GM18505 (cell line): ENCODE data around the gene ZNRF1.
"Not testable (repeated sequence)": the region's sequence is repeated elsewhere in the genome, so short reads cannot be mapped to it uniquely, and the experiment has no call there.

Experiments used
- ATAC-seq: cut with Tn5 transposase; IDR thresholded peaks from one replicate; pipeline ENCODE4 v1.9.1; 2021; ENCODE audit not compliant: unreplicated experiment
- POLR2A ChIP-seq: IDR thresholded peaks from 4 replicates; pipeline ENCODE4 v1.6.1; 2011; ENCODE audit warnings: borderline replicate concordance; ENCODE audit not compliant: insufficient read depth, insufficient read length; ENCODE audit errors: extremely low read depth

ZNRF1 gene

DNA sequence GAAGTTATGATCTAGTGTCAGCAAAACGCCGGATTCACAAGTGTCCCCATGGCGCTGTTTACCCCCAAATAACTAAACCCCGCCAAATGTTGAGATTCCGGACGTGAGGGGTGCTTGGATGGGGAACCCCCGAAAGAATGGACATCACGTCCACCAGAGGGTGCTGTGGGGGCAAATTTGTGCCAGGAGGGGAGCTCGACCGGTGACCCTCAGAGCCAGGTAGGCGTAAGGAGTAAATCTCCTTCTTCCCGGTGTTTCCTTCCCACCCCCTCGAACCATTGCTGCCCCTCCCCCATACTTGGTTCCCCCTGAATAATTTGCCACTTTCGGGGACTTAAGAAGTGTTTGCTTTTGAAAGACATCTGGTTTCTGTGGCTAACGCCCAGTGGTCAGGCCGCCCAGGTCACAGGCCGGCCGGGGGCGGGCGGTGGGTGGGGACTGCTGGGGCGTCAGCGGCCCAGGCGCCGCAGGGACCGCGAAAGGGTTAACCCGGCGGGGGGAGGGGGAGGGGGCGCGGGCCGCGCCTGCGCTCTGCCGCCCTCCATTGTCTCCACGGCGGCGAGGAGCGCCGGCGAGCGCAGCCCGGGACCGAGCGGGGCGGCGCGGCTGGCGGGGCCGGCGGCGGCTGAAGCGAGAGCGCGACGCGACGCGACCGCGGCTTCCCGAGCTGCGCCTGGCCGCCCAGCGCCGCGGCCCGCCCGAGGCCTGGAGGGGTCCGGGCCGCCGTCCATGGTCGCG is at the start of gene ZNRF1:
ZNRF1 (plus strand) TSS at position 544 of the 738 bp plus-strand sequence. CDS start 648 bp downstream, outside the sequence.
- TF ChIP-seq POLR2A, result peak; percentile 56
- peak; percentile 66 for ATAC-seq

- no peak for ATAC-seq
- TF ChIP-seq POLR2A, result no peak
These were observed 49.5 kb upstream of the ZNRF1 start for GRCh38 chr16:74949309-74949708.

GRCh38 chr16:74950511-74950910 is 48.3 kb upstream of the ZNRF1 start:
- no peak for ATAC-seq
- no peak for TF ChIP-seq POLR2A

GRCh38 chr16:74951206-74951605 is 47.6 kb upstream of the ZNRF1 start:
- TF ChIP-seq POLR2A, result no peak
- no peak for ATAC-seq

GRCh38 chr16:74951681-74952080 is 47.1 kb upstream of the ZNRF1 start:
- TF ChIP-seq POLR2A, result no peak
- ATAC-seq, result no peak

DNA sequence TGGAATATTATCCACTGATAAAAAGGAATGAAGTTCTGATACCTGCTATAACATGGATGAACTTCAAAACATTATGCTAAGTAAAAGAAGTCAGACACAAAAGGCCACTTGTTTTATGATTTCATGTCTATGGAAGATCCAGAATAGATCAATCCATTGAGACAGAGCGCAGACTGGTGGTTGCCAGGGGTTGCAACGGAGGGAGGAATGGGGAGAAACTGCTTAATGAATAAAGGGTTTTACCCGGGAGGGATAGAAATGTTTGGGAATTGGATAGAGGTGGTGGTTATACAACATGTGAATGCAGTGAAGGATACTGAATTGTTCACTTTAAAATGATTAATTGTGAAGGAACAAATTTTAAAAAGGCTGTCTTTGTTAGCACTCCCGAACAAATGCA is 44.1 kb upstream of the ZNRF1 start:
- no peak for ATAC-seq
- TF ChIP-seq POLR2A, result no peak

DNA sequence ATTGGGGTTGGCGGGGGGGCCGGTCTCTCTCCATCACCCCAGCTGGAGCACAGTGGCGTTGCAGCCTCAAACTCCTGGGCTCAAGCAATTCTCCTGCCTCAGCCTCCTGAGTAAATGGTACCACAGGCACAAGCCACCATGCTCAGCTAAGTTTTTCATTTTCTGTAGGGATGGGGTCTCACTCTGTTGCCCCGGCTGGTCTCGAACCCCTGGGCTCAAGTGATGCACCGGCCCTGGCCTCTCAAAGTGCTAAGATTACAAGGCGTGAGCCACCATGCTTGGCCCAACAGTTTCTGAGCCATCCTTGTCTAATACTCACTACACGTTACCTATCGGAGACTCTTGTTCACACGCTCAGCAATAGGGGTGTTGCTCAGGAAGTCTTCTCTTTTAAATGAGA is 25.5 kb upstream of the ZNRF1 start:
- no peak for TF ChIP-seq POLR2A
- no peak for ATAC-seq

DNA sequence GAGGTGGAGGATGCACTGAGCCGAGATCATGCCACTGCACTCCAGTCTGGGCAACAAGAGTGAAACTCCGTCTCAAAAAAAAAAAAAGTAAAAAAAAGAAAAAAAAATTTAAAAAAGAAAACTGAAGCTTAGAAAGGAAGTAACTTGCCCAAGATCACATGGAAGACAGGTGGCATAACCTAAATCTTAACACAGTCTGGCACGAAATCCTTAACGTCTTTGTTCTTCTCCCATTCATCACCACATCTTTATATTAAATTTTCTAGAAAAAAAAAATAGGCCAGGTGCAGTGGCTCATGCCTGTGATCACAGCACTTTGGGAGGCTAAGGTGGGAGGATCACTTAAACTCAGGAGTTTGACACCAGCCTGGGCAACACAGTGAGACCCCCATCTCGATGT is 23.2 kb upstream of the ZNRF1 start:
- ATAC-seq, result no peak
- TF ChIP-seq POLR2A, result no peak

GRCh38 chr16:74982256-74982655 is 16.6 kb upstream of the ZNRF1 start:
- TF ChIP-seq POLR2A, result no peak
- no peak for ATAC-seq

DNA sequence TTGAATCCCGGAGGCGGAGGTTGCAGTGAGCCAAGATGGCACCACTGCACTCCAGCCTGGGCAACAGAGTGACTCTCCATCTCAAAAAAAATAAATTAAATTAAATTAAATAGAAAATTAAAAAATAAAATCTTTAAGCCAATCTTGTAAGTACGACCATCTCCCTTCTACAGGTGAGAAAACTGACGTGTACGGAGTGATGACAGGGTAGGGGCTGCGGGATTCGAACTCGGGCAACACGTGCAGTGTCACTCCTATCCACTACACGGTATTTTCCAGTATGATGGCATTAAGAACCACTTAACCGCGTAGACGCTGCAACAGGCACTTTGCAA is 14.7 kb upstream of the ZNRF1 start:
- no peak for TF ChIP-seq POLR2A
- no peak for ATAC-seq

- peak; percentile 100 for ATAC-seq
- TF ChIP-seq POLR2A, result peak; percentile 74
These were observed 14.1 kb upstream of the ZNRF1 start, which contains the start of gene WDR59 for GRCh38 chr16:74984529-74985296. Gene WDR59 (minus strand): TSS chr16:74985123. CDS start chr16:74985017, 106 bp downstream.

DNA sequence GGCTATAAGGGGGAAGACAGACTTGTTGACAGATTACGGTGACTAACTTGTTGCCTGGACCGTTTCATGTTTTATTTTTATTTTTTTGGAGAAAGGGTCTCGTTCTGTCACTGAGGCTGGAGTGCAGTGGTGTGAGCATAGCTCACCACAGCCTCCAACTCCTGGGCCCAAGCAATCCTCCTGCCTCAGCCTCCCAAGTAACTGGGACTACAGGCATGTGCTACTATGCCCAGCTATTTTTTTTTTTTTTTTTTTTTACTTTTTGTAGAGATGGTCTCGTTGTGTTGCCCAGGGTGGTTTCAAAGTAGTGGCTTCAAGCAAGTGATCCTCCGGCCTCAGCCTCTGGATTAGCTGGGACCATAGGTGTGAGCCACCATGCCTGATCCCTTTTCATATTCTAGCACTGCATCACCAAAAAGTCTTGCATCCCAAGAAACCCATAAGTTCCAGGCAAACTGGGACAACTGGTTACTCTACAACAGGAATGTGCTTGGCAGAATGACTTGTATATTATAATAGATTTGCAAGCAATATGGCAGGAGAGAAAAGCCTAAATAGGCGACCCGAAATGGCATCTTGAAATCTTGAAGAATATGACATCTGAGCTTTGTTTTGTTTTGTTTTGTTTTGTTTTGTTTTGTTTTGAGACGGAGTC is 11.7 kb upstream of the ZNRF1 start:
- ATAC-seq, result no peak

GRCh38 chr16:74989864-74990263 is 9.0 kb upstream of the ZNRF1 start:
- not testable (repeated sequence) for ATAC-seq

More for the DNA sequence above, 11.7 kb upstream of the ZNRF1 start:
- TF ChIP-seq POLR2A, result no peak

DNA sequence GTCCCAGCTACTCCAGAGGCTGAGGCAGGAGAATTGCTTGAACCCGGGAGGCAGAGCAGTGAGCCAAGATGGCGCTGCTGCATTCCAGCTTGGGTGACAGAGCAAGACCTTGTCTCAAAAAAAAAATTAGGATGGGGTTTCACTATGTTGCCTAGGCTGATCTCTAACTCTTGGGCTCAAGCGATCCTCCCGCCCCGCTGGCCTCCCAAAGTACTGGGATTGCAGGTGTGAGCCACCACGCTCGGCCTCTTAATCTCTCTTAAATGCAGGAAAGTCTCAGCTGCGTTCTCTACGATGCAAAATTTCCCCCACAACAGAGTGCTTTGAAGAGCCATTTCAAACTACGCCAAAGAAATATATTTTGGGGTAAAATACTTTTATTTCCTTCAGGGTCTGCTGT is 8.0 kb upstream of the ZNRF1 start:
- TF ChIP-seq POLR2A, result no peak
- ATAC-seq, result no peak
